Jurkat, Clone E6-1 (cell line): ENCODE measurements around the gene HMGCR. TPM values are rescaled to one million over a fixed set of nuclear protein-coding genes. Genes with fewer than 3 reads are reported as not detected.
"Not testable (repeated sequence)": the region's sequence is repeated elsewhere in the genome, so short reads cannot be mapped to it uniquely, and the experiment has no call there.

Source experiments
- DNase-seq: peaks from one replicate; pipeline ENCODE4 v3.0.0-alpha.2; 2011; ENCODE audit warnings: low read depth, low spot score
- H3K4me3 ChIP-seq: 2 replicates; pipeline ENCODE4 v1.5.1; 2011; ENCODE audit warnings: mild to moderate bottlenecking, low read length, control low read depth, moderate library complexity
- polyA plus RNA-seq: library from polyadenylated mRNA; unstranded; fragments of >200 nt; gene quantifications from one replicate; pipeline ENCODE4 v1.2.1, GENCODE V29; 2012; ENCODE audit warnings: missing spikeins; ENCODE audit not compliant: insufficient read length, insufficient read depth

The HMGCR gene
- 83.4 TPM for polyA plus RNA-seq

DNA sequence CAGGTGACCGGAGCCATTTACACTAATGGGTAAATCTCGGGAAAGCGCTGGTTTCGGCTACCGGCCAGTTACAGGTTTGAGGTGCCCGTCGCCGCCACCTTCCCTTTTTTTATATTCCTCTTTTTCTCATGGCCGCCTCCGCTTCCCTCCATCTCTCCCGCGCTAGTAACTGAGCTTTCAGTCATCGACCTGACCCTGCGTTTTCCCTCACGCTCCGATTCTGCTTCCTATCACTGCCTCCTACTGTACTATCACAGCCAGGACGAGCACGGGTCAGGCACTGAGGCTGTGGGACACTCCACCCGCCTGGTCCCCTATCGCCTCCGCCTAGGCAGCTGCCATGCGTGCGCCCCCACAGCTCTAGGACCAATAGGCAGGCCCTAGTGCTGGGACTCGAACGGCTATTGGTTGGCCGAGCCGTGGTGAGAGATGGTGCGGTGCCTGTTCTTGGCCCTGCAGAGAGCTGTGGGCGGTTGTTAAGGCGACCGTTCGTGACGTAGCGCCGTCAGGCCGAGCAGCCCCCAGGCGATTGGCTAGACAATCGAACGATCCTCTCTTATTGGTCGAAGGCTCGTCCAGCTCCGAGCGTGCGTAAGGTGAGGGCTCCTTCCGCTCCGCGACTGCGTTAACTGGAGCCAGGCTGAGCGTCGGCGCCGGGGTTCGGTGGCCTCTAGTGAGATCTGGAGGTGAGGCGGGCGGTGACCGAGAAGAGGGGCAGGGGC, at the start of gene HMGCR:
TSS of gene HMGCR (plus strand) at position 606 of the 722 bp plus-strand sequence. CDS start 5,386 bp downstream, outside the sequence.
- H3K4me3 ChIP-seq, result peak within 1 kb of the TSS; percentile 78
- peak; percentile 99 for DNase-seq

GRCh38 chr5:75291844-75292243, 45.2 kb upstream of the HMGCR start:
- not testable (repeated sequence) for H3K4me3 ChIP-seq, DNase-seq

DNA sequence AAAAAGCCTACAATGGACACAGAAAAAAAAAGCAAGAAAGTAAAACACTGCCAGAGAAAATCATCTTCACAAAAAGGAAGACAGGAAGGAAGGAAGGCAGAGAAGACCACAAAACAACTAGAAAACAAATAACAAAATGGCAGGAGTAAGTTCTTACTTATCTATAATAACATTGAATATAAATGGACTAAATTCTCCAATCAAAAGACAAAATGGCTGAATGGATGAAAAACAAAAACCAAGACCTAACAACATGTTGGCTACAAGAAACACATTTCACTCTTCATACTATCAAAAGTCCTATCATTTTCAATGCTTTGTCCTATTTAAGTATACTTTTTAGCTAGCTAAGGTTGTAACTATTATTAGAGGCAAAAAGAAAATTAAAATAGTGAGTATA, 36.9 kb upstream of the HMGCR start:
- no peak overlapping the region for H3K4me3 ChIP-seq
- no peak for DNase-seq

GRCh38 chr5:75303419-75303818, 33.6 kb upstream of the HMGCR start:
- no peak overlapping the region for H3K4me3 ChIP-seq
- DNase-seq, result no peak

DNA sequence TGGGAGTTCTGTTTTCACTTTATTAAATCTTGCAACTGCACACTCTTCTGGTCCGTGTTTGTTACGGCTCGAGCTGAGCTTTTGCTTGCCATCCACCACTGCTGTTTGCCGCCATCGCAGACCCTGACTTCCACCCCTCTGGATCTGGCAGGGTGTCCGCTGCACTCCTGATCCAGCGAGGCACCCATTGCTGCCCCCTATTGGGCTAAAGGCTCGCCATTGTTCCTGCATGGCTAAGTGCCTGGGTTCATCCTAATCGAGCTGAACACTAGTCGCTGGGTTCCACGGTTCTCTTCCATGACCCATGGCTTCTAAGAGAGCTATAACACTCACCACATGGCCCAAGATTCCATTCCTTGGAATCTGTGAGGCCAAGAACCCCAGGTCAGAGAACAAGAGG, 32.5 kb upstream of the HMGCR start:
- not testable (repeated sequence) for DNase-seq, H3K4me3 ChIP-seq

GRCh38 chr5:75306746-75307145, 30.3 kb upstream of the HMGCR start:
- DNase-seq, result no peak
- H3K4me3 ChIP-seq, result no peak overlapping the region

DNA sequence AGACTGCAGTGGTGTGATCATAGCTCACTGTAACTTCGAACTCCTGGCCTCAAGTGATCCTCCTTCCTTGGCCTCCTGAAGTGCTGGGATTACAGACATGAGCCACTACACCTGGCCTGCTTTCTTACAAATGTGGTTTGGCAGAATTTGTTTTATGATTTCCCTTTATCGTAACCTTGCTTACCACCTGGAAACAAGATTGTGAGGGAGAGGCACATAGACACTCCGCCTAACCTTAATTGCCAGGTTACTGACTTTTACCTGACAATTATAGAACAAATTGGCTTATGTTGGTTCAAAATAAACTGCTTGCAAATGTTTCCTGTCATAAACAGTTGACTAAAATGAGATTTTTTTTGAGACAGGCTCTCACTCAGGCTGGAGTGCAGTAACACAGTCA, 26.8 kb upstream of the HMGCR start:
- no peak overlapping the region for H3K4me3 ChIP-seq
- DNase-seq, result no peak

DNA sequence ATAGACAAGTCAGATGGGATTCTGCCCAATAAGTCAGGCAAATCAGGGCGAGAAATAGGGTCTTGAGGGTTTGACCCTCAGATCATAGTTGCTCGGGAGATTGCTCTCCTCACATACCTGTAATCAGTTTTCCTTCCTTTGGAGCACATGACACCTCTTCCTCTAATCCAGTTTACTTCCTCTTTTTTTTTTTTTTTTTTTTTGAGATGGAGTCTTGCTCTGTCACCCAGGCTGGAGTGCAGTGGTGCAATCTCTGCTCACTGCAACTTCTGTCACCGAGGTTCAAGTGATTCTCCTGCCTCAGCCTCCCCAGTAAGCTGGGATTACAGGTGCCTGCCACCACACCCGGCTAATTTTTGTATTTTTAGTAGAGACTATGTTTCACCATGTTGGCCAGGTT, 17.9 kb upstream of the HMGCR start:
- not testable (repeated sequence) for H3K4me3 ChIP-seq, DNase-seq

DNA sequence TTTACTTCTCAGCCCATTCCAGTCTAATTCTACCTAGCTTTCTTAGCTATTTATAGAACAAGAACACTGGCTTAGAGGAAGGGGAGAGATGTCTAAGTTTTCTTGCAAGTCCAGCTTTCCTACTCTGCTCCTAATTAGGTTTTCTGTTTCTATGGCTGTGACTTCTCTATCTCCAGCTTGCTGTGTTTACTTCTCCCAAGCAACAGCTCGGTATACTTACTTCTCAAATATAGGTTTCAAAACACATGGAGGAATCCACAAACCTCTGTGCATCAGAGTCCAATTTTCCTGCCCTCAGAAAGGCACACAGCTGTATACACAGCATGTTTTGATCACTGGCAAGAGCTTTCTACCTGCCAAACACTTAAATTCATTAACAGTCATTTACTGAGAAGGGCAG, 17.4 kb upstream of the HMGCR start:
- DNase-seq, result no peak
- H3K4me3 ChIP-seq, result no peak overlapping the region

- DNase-seq, result no peak
- H3K4me3 ChIP-seq, result no peak overlapping the region
These were observed 16.6 kb upstream of the HMGCR start for GRCh38 chr5:75320371-75320770.

GRCh38 chr5:75322066-75322465, 15.0 kb upstream of the HMGCR start:
- DNase-seq, result no peak

DNA sequence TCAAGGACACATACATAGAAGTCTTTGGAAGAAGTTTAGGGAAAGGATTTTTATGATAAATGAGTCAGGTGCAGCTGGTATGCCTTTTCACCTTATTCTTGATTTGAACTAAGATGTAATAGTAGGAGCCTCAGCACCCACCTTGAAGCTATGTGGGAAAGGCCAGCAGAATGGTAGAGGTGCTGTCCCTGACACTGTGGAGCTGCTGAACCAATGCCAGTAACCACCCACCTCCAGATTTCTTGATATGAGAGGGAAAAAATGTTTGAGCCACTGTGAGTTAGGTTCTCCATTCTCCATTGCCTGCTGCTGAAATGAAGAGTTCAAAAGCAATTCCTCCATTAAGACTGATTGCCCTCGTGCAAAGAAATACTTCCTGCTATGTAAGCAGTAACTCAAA, 12.2 kb upstream of the HMGCR start:
- H3K4me3 ChIP-seq, result no peak overlapping the region
- DNase-seq, result no peak

More at GRCh38 chr5:75322066-75322465, 15.0 kb upstream of the HMGCR start:
- H3K4me3 ChIP-seq, result no peak overlapping the region

DNA sequence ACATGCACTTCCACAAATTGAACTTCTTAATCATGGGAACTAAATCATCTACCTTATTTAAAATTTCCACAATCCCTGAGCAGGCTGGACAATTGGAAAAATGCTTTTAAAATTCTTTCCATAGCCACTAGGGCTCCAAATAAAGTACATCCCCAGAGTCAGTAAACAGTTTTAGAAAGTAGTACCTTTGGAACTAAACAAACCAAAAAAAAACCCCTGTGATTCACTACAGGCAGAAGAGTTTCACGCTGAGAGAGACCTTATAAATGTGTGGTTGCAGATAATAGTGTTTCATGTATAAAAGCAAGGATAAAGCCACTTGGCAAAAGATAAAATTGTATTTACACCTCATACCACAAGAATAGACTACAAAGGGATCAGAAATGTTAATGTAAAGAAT, 11.8 kb upstream of the HMGCR start:
- DNase-seq, result peak; percentile 35
- no peak overlapping the region for H3K4me3 ChIP-seq

DNA sequence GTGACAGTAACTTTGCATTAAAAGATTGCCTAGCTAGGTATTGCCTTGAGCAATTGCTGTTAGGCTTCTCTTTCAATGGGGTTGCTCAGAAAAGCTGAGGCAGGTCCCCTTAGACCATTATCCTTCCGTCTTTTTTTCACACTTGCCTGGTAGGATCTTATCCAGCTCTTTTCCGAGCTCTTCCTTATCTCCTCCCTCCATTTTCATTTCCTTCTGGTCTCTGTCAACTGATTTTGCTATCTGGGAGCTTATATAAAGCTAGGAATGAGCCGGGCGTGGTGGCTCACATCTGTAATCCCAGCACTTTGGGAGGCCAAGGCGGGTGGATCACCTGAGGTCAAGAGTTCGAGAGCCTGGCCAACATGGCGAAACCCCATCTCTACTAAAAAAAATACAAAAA, 6.6 kb upstream of the HMGCR start:
- H3K4me3 ChIP-seq, result no peak overlapping the region
- DNase-seq, result no peak

GRCh38 chr5:75331095-75332090, 5.6 kb upstream of the HMGCR start:
- DNase-seq, result peak; percentile 24
- H3K4me3 ChIP-seq, result no peak overlapping the region

DNA sequence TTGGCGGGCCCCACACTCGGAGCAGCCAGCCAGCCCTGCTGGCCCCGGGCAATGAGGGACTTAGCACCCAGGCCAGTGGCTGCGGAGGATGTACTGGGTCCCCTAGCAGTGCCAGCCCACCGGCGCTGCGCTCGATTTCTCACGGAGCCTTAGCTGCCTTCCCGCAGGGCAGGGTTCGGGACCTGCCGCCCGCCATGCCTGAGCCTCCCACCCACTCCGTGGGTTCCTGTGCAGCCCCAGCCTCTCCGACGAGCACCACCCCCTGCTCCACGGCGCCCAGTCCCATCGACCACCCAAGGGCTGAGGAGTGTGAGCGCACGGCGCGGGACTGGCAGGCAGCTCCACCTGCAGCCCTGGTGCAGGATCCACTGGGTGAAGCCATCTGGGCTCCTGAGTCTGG, 3.3 kb upstream of the HMGCR start:
- not testable (repeated sequence) for H3K4me3 ChIP-seq, DNase-seq

DNA sequence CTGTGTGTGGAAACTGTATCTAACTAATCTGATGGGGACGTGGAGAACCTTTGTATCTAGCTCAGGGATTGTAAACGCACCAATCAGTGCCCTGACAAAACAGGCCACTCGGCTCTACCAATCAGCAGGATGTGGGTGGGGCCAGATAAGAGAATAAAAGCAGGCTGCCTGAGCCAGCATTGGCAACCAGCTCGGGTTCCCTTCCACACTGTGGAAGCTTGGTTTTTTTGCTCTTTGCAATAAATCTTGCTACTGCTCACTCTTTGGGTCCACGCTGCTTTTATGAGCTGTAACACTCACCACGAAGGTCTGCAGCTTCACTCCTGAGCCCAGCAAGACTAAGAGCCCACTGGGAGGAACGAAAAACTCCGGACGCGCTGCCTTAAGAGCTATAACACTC, 2.6 kb upstream of the HMGCR start:
- DNase-seq, H3K4me3 ChIP-seq: not testable (repeated sequence)

DNA sequence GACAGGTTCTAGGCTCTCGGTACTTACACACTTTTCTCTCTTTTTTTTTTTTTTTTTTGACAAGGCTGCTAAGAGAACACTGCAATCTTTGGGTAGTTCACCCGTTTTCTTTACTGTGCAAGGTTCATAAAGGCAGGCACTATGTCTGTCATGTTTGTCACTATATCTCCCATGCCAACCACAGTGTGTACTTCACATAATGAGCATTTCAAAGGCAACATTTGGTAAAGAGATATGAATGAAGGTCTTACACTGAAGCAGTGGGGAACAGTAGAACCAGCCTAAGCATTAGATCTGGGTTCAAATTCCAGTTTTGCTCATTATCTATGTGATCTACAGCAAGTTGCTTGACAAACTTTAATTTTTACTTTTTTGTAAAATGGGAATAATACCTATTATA, 1.5 kb upstream of the HMGCR start:
- H3K4me3 ChIP-seq, result no peak overlapping the region
- DNase-seq, result no peak

DNA sequence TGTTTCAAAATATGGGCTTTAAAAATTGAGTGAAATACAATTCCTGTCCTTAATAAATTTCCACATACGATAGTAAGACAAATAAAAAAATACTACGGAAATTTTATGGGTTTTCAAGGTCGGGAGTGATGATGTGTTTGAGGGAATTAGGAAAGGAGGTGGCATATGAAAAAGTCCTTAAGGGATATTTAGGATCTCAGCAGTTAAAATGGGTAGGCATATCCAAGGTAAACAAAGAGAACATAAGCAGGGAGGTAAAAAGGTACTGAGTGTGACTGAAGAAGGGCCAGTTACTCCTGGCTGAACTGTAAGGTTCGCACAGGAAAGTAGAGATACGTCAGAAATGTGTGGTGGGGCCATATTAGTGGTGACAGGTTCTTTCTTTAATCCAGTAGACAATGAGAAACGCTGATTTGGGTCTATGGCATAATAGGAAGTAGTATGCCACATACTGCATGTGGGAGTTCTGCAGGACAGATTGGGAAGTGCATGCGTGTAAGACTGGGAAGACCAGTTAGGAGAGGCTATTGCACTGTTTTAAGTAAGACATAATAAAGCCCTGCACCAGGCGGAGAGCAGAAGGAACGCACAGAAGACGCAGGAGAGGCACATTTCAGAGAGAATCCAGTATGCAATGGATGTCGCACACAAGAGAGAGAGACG, 937 bp upstream of the HMGCR start:
- H3K4me3 ChIP-seq, result peak overlapping the region; percentile 78
- DNase-seq, result peak; percentile 56
